ENCODE measurements around the gene ADD2.

GRCh38 chr2:70658476-70658875 lies 109.5 kb downstream of the ADD2 start:
- TF ChIP-seq CTCF (conservative IDR thresholded peaks at IDR 0.05; ENCODE audit: low read depth in 2 of 2) (no peak), NANOG (IDR thresholded peaks at IDR 0.05; ENCODE audit: borderline replicate concordance) (no peak), ZNF462 (CRISPR knock-in tag; IDR thresholded peaks at IDR 0.05) (no peak), POLR2AphosphoS5 (IDR thresholded peaks at IDR 0.05; ENCODE audit: low read depth) (no peak)

Measured in GM23338 (cell line).